Stimulated activated CD4-positive, alpha-beta T cell treated with anti-CD3 and anti-CD28 coated beads, TNF-alpha, amount 100 ng/mL, for 1 hour (primary cell): ENCODE measurements around the gene LRRC38.

Experiments
- DNase-seq, 3 donors: peaks; one replicate each; pipeline ENCODE4 v3.0.0-alpha.2; 2020; ENCODE audit warnings: low read depth in 3 of 3, low spot score in 1 of 3

The LRRC38 gene

DNA sequence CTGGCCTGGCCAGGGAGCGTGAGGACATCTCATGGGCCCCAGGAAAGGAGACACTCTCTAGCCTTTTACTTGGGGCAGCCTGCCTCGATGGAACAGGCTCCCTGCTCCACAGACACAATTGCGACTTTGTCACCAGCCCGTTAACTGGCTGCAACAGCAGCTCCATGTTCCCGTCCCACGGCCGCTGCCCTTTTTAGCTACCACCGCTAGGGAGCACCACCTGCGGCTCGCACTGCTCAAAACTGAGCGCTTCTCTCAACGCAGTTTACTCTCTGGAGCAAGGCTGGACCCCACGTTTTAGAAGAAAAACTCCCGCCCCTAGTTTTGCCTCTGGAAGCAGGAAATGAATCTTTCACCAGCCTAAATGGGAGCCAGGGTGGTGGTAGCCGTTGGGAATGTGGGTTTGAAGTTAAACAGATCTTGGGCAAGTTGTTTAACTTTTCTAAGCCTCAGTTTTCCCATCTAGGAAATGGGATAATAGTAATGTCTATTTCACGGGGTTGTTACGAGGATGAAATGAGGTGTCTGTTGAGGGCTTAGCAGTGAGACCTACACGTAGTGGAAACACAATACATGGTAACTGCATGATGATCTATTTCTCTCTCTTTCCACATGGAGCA, 3.5 kb upstream of the LRRC38 start:
- DNase-seq: no peak

- no peak for DNase-seq
Measured at GRCh38 chr1:13516606-13517005, 2.8 kb upstream of the LRRC38 start.

DNA sequence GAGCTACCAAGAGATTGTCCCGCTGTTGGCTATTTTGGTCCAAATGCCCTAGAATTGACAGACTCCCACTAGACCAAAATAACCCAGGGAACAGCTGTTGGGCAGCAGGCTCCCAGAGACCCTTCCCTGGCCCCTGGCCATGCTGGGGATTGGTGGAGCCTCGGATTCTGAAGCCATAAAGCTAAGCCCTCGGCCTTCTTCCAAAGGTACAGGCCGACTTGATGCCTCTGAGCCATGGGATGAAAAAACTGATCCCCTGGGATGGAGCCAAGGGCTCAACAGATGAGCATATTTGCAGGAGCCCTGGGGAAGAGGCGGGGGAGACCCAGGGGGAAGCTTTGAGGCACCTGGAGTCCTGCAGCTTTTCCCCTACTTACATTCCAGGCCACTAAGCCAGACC, 1.0 kb upstream of the LRRC38 start:
- DNase-seq: no peak

DNA sequence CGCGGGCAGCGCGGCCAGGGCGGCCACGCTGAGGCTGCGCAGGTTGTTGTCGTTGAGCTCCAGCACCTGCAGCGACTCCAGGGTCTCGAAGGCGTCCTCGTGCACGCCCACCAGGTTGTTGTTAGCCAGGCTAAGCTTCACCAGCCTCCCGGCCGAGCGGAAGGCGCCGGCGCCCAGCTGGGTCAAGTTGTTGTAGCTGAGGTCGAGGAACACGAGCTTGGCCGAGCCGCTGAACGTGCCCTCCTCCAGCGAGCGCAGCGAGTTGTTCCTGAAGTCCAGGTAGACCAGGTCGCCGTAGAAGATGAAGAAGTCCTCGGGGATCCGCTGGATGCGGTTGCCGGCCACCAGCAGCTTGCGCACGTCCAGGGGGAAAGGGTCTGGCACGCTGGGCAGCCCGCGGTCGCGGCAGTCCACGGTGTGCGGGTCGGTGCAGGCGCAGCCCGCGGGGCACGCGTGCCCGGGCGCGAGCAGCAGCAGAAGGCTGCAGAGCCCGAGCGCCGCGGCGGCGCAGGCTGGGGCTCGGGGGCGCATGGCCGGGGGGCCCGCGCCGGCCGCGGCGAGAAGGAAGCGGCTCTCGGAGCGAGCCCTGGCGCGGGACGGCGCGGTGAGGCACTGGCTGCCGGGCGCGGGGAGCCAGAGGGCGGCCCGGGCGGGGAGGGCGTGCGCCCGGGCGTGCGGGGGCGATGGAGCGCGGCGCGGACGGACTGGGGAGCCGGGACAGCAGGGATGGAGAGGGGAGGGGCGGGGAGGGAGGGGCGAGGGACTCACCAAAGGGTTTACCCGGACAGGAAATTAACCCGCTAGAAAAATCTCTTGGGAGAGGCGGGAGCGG, 524 bp downstream of the LRRC38 start:
- no peak for DNase-seq

- no peak for DNase-seq
Measured at GRCh38 chr1:13512472-13512871, 1.3 kb downstream of the LRRC38 start.

- DNase-seq: no peak
Measured at GRCh38 chr1:13510499-13510898, 3.3 kb downstream of the LRRC38 start.

- no peak for DNase-seq
Measured at GRCh38 chr1:13507075-13507474, 6.7 kb downstream of the LRRC38 start.

GRCh38 chr1:13505020-13505419, 8.8 kb downstream of the LRRC38 start:
- no peak for DNase-seq

GRCh38 chr1:13500806-13501205, 13.0 kb downstream of the LRRC38 start:
- DNase-seq: no peak

GRCh38 chr1:13499422-13499821, 14.4 kb downstream of the LRRC38 start:
- DNase-seq: no peak

DNA sequence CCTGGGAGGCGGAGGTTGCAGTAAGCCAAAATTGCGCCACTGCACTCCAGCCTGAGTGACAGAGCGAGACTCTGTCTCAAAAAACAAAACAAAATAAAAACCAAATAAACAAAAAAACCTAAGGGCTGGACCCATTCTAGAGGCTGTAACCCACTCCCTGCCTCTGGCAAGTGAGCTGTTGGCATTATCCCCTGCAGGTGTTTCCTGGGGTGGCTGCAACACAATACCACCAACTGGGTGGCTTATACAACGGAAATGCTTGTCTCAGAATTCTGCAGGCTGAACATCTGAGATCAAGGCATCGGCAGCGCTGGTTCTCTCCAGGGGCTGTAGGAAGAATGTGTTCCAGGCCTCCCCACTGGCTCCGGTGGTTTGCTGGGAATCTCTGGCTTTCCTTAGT, 15.2 kb downstream of the LRRC38 start:
- DNase-seq: no peak

GRCh38 chr1:13495186-13495585, 18.6 kb downstream of the LRRC38 start:
- no peak for DNase-seq

- DNase-seq: no peak
Measured at GRCh38 chr1:13494712-13495111, 19.1 kb downstream of the LRRC38 start.

DNA sequence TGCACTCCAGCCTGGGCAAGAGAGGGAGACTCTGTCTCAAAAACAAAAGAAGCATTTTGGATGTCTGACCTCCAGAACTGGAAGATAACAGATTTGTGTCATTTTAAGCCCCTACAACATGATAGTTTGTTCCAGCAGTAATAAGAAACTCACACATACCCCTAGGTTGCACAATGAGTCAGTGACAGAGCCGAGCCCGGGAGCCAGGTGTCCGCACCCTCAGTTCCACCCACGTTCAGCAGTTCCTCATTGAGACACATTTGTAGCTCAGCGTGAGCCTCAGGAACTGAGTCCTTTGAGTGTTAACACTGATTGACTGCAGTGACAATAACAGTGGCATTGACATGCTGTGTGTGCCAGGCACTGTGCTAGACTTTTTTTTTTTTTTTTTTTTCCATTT, 19.8 kb downstream of the LRRC38 start:
- DNase-seq: no peak

DNA sequence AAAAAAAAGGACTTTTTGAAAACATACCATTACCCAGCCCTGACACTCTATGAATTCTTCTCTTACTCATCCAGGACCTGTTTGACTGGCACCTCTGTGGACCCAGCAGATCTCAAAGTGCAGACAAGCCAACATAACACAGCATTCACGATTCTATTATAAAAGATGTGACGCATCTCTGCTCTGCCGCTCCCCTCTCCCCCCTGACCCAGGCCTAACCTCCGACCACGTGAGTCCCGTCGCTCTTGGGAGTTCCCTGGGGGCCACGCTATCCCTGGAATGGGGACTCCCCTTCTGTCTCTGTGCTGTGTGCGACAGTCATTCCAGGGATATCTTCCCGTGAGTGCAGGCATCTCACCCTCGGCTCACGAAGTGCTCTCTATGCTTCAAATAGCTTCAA, 21.1 kb downstream of the LRRC38 start:
- no peak for DNase-seq

DNA sequence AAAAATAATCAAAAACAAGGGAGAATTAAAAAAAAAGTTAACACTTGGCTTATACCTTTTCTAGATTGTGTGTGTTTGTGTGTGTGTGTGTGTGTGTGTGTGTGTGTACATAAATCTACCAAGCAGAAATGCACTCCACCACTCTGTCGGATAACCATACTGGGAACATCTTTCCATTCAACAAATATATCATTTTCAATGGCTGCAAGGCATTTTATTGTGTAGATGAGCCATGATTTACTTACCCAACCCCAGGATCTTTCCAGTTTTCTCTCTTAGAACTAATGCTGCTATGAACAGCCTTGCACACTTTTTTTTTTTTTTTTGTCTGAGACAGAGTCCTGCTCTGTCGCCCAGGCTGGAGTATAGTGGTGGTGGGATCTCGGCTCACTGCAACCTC, 25.8 kb downstream of the LRRC38 start:
- no peak for DNase-seq

- DNase-seq: no peak
Measured at GRCh38 chr1:13487143-13487868, 26.5 kb downstream of the LRRC38 start.

DNA sequence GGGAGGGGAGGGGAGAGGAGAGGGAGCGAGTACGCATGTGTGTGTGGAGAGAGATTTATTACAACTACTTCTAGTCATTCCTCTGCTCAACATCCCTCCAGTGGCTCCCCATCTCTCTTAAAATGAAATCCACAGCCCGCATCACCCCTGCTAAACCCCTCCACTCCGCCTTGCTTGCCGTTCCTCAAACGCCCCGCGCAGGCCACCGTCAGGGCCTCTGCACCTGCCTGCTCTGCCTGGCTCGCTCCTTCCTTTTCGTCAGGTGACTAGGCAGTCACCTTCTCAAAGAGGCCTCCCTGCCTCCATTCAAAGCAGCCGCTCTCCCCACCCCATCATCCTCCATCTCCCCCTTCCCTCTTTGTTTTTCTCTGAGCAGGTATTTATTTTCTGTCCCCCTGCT, 29.9 kb downstream of the LRRC38 start:
- no peak for DNase-seq

DNA sequence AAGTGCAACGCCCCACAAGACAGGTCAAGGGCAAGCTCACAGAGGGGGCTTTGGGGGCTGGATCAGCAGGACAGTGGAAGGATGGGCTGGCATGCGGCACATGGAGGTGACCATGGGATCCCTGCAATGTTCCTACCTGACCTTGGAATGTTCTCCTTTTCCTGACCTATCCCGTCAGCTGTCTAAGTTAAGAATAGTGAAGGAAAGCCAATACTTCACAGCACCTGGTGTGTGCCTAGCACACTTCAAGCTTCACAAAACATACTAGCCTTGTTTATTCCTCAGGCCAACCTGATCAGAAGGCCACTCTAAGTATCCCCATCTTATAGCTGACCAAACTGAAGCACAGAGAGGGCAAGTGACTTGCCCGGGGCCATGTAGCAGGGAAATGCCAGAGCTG, 31.2 kb downstream of the LRRC38 start:
- no peak for DNase-seq

DNA sequence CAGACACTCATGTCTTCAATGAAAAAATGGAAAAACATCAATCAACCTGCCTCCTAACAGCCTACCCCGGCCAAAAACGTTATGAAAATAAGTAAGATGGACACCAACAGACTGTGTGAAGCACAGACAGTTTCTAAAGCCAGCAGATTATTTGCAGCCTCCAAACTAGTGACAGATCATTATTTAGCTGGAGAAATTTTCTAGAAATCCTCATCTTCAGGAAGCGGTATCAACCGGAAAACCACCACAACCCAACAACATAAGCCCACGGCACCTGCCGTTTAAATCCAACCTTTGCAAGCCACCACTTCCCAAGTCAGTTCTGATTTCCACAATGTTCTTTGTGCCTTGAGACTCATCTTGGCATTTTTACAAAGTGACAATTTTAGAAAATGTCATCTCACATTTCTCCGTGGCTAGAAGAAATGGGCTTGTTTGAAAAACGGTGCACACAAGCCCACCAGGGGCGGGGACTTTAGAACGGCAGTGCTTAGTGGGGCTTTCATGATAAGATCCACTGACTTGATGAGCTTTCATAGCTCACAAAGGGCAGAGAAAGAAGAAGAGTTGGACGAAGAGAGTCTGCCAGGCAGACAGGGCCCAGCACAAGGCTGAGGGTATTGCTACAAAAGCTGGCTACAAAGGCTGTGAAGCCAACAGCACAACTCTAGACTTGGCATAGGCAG, 34.5 kb downstream of the LRRC38 start:
- DNase-seq: no peak

DNA sequence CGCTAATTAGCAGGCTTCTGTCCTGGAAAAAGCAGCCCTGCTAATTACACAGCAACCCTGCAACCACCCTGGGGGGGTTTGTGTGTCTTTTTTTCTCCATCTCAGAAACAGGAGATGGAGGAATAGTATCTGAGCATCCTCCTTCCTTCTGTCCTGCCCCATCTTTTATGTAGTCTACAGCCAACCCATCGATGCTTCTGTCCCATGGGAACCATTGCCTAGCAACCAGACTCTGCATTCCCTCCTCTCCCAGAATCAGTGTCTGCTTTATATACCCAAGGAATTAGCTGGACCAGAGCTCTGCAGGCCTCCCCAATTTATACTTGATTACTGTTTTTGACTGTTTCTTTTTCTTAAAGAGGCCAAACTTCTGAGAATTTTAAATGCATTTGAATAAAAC, 35.1 kb downstream of the LRRC38 start:
- no peak for DNase-seq

GRCh38 chr1:13469343-13469742, 44.5 kb downstream of the LRRC38 start:
- DNase-seq: no peak
